ENCODE measurements around the gene CALML6. TPM values are rescaled to one million over a fixed set of nuclear protein-coding genes. Genes with fewer than 3 reads are reported as not detected.

Gene CALML6
- total and polyA plus RNA-seq, 2 experiments from 2014 or later, result 0.87 TPM; not detected in 1

- TF ChIP-seq CTCF (conservative IDR thresholded peaks at IDR 0.05; ENCODE audit: low read depth in 2 of 2) (no peak), STAT1 (IDR thresholded peaks at IDR 0.05; ENCODE audit: unreplicated experiment) (no peak), JUNB (IDR thresholded peaks at IDR 0.05; ENCODE audit: unreplicated experiment) (no peak), ZNF114 (CRISPR knock-in tag; IDR thresholded peaks at IDR 0.05) (no peak), ETS1 (IDR thresholded peaks at IDR 0.05) (no peak), NANOG (IDR thresholded peaks at IDR 0.05; ENCODE audit: borderline replicate concordance) (no peak)
These were observed 49.8 kb downstream of the CALML6 start (continued) for GRCh38 chr1:1964811-1965210.

- DNase-seq (ENCODE audit: low spot score) (no peak), ATAC-seq (no peak)
- H2AFZ ChIP-seq, result peak overlapping the region; percentile 56
- no peaks in the 10 kb centered on the region for H3K9me2 ChIP-seq (ENCODE audit: insufficient read depth)
- peaks cover 3% of the 10 kb centered on the region; the same call in 2 of the 3 replicates for H3K9me3 Mint-ChIP-seq
- H4K20me1 ChIP-seq (replicated peaks; ENCODE audit: insufficient read depth), result no peaks in the 10 kb centered on the region
- H3K4me1 ChIP-seq (ENCODE audit: insufficient read depth), result peaks cover 5% of the 10 kb centered on the region; the same call in 1 of the 2 replicates
- H3K4me2 ChIP-seq, result no peak overlapping the region
- no peak overlapping the region for H3K27ac Mint-ChIP-seq
- H3K4me1 Mint-ChIP-seq, result peaks cover 18% of the 10 kb centered on the region
- H3K36me3 ChIP-seq (ENCODE audit: insufficient read depth), result no peaks in the 10 kb centered on the region
- H3K4me3 ChIP-seq, result no peak overlapping the region
- H3K27me3 ChIP-seq (ENCODE audit: insufficient read depth), result no peaks in the 10 kb centered on the region
- peaks cover 7% of the 10 kb centered on the region for H3F3A ChIP-seq (replicated peaks; ENCODE audit: low read depth)
- H3K4me3 Mint-ChIP-seq, result no peak overlapping the region
- peaks cover 11% of the 10 kb centered on the region for H3K27me3 Mint-ChIP-seq (ENCODE audit: insufficient read depth, low read depth, poor library complexity)
- H3K79me2 ChIP-seq (replicated peaks; ENCODE audit: insufficient read depth), result no peaks in the 10 kb centered on the region
- no peaks in the 10 kb centered on the region; the same call in 2 of the 3 replicates for H3K36me3 Mint-ChIP-seq (ENCODE audit: low read depth)
- no peak overlapping the region for H3K27ac ChIP-seq (ENCODE audit: low read depth)
- no peak for TF ChIP-seq POLR2AphosphoS5 (IDR thresholded peaks at IDR 0.05; ENCODE audit: low read depth)
- no peak for TF ChIP-seq CREB1 (CRISPR knock-in tag; IDR thresholded peaks at IDR 0.05; ENCODE audit: low read depth)
- no peak for TF ChIP-seq STAT1 (IDR thresholded peaks at IDR 0.05; ENCODE audit: unreplicated experiment)
- TF ChIP-seq NANOG (IDR thresholded peaks at IDR 0.05; ENCODE audit: borderline replicate concordance), result no peak
- TF ChIP-seq CTCF (conservative IDR thresholded peaks at IDR 0.05; ENCODE audit: low read depth in 2 of 2), result no peak
- TF ChIP-seq ETS1 (IDR thresholded peaks at IDR 0.05), result no peak
- TF ChIP-seq ZNF331 (CRISPR knock-in tag; IDR thresholded peaks at IDR 0.05; ENCODE audit: low read depth), result no peak
- no peak for TF ChIP-seq EZH2phosphoT487 (IDR thresholded peaks at IDR 0.05; ENCODE audit: unreplicated experiment)
- no peak for TF ChIP-seq ZNF462 (CRISPR knock-in tag; IDR thresholded peaks at IDR 0.05)
- no peak for TF ChIP-seq ZNF114 (CRISPR knock-in tag; IDR thresholded peaks at IDR 0.05)
- no peak for TF ChIP-seq JUNB (IDR thresholded peaks at IDR 0.05; ENCODE audit: unreplicated experiment)
- no peak for TF ChIP-seq EZH2 (IDR thresholded peaks at IDR 0.05; ENCODE audit: low read depth, unreplicated experiment)
These were observed 50.5 kb downstream of the CALML6 start for GRCh38 chr1:1965546-1965945.

Data from GM23338 (cell line).